NCI-H524 (cell line): ENCODE data around the gene ARID1B.

Experiments used
- DNase-seq, 2 experiments: peaks; one replicate each; lab custom pipeline; 2025; lab: John Stamatoyannopoulos, UW

Gene ARID1B

GRCh38 chr6:157097255-157097955, 320.2 kb downstream of the ARID1B start:
- DNase-seq = no peak

GRCh38 chr6:157098999-157099398, 321.8 kb downstream of the ARID1B start:
- no peak for DNase-seq

- DNase-seq = no peak
Observed at GRCh38 chr6:157099912-157100593, 322.9 kb downstream of the ARID1B start.

- no peak for DNase-seq
Observed at GRCh38 chr6:157101166-157101565, 324.0 kb downstream of the ARID1B start.

- DNase-seq = no peak
Observed at GRCh38 chr6:157104803-157105202, 327.6 kb downstream of the ARID1B start.

GRCh38 chr6:157106487-157106886, 329.3 kb downstream of the ARID1B start:
- DNase-seq = peak in 1 of 2 experiments; percentile 42

GRCh38 chr6:157107571-157107914, 330.4 kb downstream of the ARID1B start:
- no peak for DNase-seq

- DNase-seq = no peak
Observed at GRCh38 chr6:157107915-157108651, 330.9 kb downstream of the ARID1B start.

- no peak for DNase-seq
Observed at GRCh38 chr6:157108923-157109322, 331.7 kb downstream of the ARID1B start.

- no peak for DNase-seq
Observed at GRCh38 chr6:157110607-157111006, 333.4 kb downstream of the ARID1B start.

- DNase-seq = no peak
Observed at GRCh38 chr6:157113389-157113788, 336.2 kb downstream of the ARID1B start.

- DNase-seq = peak in 1 of 2 experiments; percentile 34
Observed at GRCh38 chr6:157116426-157116825, 339.2 kb downstream of the ARID1B start.

- no peak for DNase-seq
Observed at GRCh38 chr6:157117431-157118095, 340.4 kb downstream of the ARID1B start.

- no peak for DNase-seq
Observed at GRCh38 chr6:157119502-157120027, 342.4 kb downstream of the ARID1B start.

- DNase-seq = no peak
Observed at GRCh38 chr6:157120534-157121232, 343.5 kb downstream of the ARID1B start.

- DNase-seq = no peak
Observed at GRCh38 chr6:157121897-157122296, 344.7 kb downstream of the ARID1B start.

- DNase-seq = no peak
Observed at GRCh38 chr6:157123234-157123633, 346.1 kb downstream of the ARID1B start.

GRCh38 chr6:157124485-157125254, 347.5 kb downstream of the ARID1B start:
- no peak for DNase-seq

- DNase-seq = no peak
Observed at GRCh38 chr6:157125531-157125930, 348.4 kb downstream of the ARID1B start.

- no peak for DNase-seq
Observed at GRCh38 chr6:157126183-157127098, 349.3 kb downstream of the ARID1B start.
